ENCODE measurements around the gene ZNF445.

Gene ZNF445

GRCh38 chr3:44387404-44387803, 90.1 kb downstream of the ZNF445 start:
- Histone ChIP-seq H3K4me1 (ENCODE audit: insufficient read depth, low read length, poor library complexity, severe bottlenecking) (no peaks in the 10 kb centered on the region), H4K20me1 (ENCODE audit: insufficient read depth, low read length, poor library complexity, severe bottlenecking) (no peaks in the 10 kb centered on the region), H2AFZ (ENCODE audit: low read length) (no peak overlapping the region), H3K79me2 (ENCODE audit: insufficient read depth, low read length) (no peaks in the 10 kb centered on the region), H3K4me2 (ENCODE audit: low read depth, low read length, poor library complexity, severe bottlenecking) (no peak overlapping the region), H3K9ac (ENCODE audit: low read depth, low read length, poor library complexity, severe bottlenecking) (no peak overlapping the region), H3K4me3 (ENCODE audit: low read length, poor library complexity, severe bottlenecking) (no peak overlapping the region), H3K9me2 (replicated peaks; ENCODE audit: low read depth, low read length) (no peaks in the 10 kb centered on the region), H3K9me3 (ENCODE audit: insufficient read depth, low read depth, low read length) (peaks cover 9% of the 10 kb centered on the region; the same call in 1 of the 2 replicates), H3K27me3 (ENCODE audit: insufficient read depth, low read length, poor library complexity, severe bottlenecking) (no peaks in the 10 kb centered on the region), H3F3A (ENCODE audit: low read depth) (no peaks in the 10 kb centered on the region), H3K36me3 (ENCODE audit: insufficient read depth, low read length) (no peaks in the 10 kb centered on the region)
- TF ChIP-seq CTCF (conservative IDR thresholded peaks at IDR 0.05; ENCODE audit: low read length), result no peak
- TF ChIP-seq EZH2phosphoT487 (IDR thresholded peaks at IDR 0.05; ENCODE audit: borderline replicate concordance), result no peak
